Natural killer cell (primary cell): Measurements from ENCODE around the gene CLEC4F. TPM values are rescaled to one million over a fixed set of nuclear protein-coding genes. Genes with fewer than 3 reads are reported as not detected.

Source experiments
- ATAC-seq, 3 donors: fragments of 150-1000 bp in 2 of 3; fragments of 200-7000 bp in 1 of 3; cut with Tn5 transposase; 1 replicate in 1 of 3; 2 replicates in 2 of 3; pipeline ENCODE4 v1.10.0; 2021; ENCODE audit warnings: mild to moderate bottlenecking in 2 of 3, moderate library complexity in 2 of 3
- DNase-seq, 2 donors: peaks; one replicate each; pipeline versions ENCODE4 v3.0.0 to v3.0.0-alpha.2; 2013 to 2021; ENCODE audit warnings: mixed read lengths in 1 of 2
- H3K27ac ChIP-seq: one replicate; pipeline ENCODE4 v1.5.1; 2013; ENCODE audit warnings: mild to moderate bottlenecking, low read length
- H3K27me3 ChIP-seq: one replicate; pipeline ENCODE4 v1.6.1; 2013; ENCODE audit warnings: low read length; ENCODE audit not compliant: control insufficient read depth, insufficient read depth
- H3K36me3 ChIP-seq: one replicate; pipeline ENCODE4 v1.6.1; 2013; ENCODE audit warnings: low read length; ENCODE audit not compliant: control insufficient read depth, insufficient read depth
- H3K4me1 ChIP-seq: one replicate; pipeline ENCODE4 v1.6.1; 2013; ENCODE audit warnings: low read length; ENCODE audit not compliant: control insufficient read depth, insufficient read depth
- H3K4me3 ChIP-seq: one replicate; pipeline ENCODE4 v1.5.1; 2013; ENCODE audit warnings: low read length
- H3K9me3 ChIP-seq: one replicate; pipeline ENCODE4 v1.6.1; 2013; ENCODE audit warnings: low read length; ENCODE audit not compliant: control insufficient read depth, insufficient read depth
- H3K27ac Mint-ChIP-seq, 2 donors: one replicate each; pipeline ENCODE4 v1.8.0; 2022; ENCODE audit warnings: mild to moderate bottlenecking in 2 of 2, mixed read lengths in 2 of 2, moderate library complexity in 1 of 2
- H3K27me3 Mint-ChIP-seq, 2 donors: one replicate each; pipeline ENCODE4 v1.8.0; 2022; ENCODE audit warnings: low read depth in 2 of 2, mixed read lengths in 2 of 2
- H3K36me3 Mint-ChIP-seq: one replicate; pipeline ENCODE4 v1.8.0; 2022; ENCODE audit warnings: mixed read lengths
- H3K4me1 Mint-ChIP-seq, 2 donors: one replicate each; pipeline ENCODE4 v1.8.0; 2022; ENCODE audit warnings: mixed read lengths in 2 of 2
- H3K4me3 Mint-ChIP-seq: one replicate; pipeline ENCODE4 v1.8.0; 2022; ENCODE audit warnings: mild to moderate bottlenecking, moderate library complexity, mixed read lengths
- H3K9me3 Mint-ChIP-seq, 2 donors: one replicate each; pipeline ENCODE4 v1.8.0; 2022; ENCODE audit warnings: mixed read lengths in 2 of 2
- CTCF ChIP-seq: fragments of 200-600 bp; IDR thresholded peaks from one replicate; pipeline ENCODE4 v1.8.0; 2022; ENCODE audit warnings: antibody characterized with exemption
- WGBS: methylation state at CpG from one replicate; pipeline ENCODE4 v1.1.7; 2013; ENCODE audit warnings: missing lambda C conversion rate; ENCODE audit not compliant: insufficient coverage; 5-methylcytosine and 5-hydroxymethylcytosine counted together
- intact Hi-C: fragments of 100-400 bp; cut with micrococcal nuclease; formaldehyde crosslinking; loops from one replicate; pipeline ENCODE4 v1.14.2; 2022
- total RNA-seq, 4 donors: library from RNA; stranded (reverse); fragments of 120-200 nt in 1 of 4; gene quantifications; one replicate each; pipeline versions ENCODE4 v1.2.3 to v1.2.4, GENCODE V29; 2013 to 2022

Gene CLEC4F
- total RNA-seq, 3 donors from 2014 or later (not counting 1 experiment from before 2014, with no cell fraction given): 0.33 to 1.4 (median 0.39) TPM

DNA sequence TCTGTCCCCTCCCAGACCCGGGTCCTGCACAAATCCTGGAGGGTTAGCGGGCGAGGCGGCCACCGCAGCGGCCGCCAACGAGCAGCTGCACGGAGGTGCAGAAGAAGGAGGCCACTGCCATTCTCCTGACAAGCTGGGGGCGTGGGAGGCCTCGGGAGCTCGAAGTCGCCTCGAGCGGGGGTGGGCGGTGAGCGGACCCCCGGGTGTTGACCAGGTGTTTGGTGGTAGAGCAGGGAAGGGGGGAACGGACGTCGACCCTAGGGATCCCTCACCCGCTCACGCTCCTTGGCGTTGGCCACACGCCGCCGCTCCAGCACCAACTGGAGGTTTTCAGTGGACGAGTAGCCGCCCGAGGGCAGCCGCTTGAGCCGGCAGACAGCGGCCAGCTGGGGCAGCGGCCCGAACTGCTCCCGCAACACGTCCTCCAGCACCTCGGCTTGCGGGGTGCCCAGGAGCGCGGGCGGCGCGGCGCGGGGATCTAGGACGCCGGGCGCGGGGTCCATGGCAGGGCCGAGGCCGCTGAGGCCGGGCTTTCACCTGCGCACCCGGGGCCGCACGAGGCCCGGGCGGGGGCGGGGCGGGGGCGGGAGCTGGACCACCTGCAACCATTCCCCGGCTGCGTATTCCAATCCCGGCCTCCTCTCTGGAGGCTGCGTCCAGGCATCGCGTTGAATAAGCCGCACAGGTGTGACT is 30.1 kb downstream of the CLEC4F start, which contains the start of gene FIGLA:
Gene FIGLA (minus strand): TSS at position 508 of the 693 bp plus-strand sequence. CDS start 5 bp downstream, at position 503.
- Histone ChIP-seq H3K27me3 (peaks cover 24% of the 10 kb centered on the region), H3K4me3 (peak within 1 kb of the TSS; percentile 18), H3K4me1 (peaks cover 14% of the 10 kb centered on the region), H3K9me3 (no peaks in the 10 kb centered on the region), H3K27ac (no peak within 1 kb of the TSS), H3K36me3 (no peaks in the 10 kb centered on the region)
- DNase-seq (no peak), ATAC-seq (peak; percentile 9 to 53 (median 35))
- peaks cover 8 to 15% of the 10 kb centered on the region in 2 donors for H3K4me1 Mint-ChIP-seq
- peaks cover 45 to 68% of the 10 kb centered on the region in 2 donors for H3K27me3 Mint-ChIP-seq
- no peak for TF ChIP-seq CTCF
- H3K9me3 Mint-ChIP-seq: no peaks in the 10 kb centered on the region
- WGBS: 10% methylated on average over 69 of the region's 69 CpGs
- H3K36me3 Mint-ChIP-seq: no peaks in the 10 kb centered on the region
- intact Hi-C loops: no loop called here
- H3K27ac Mint-ChIP-seq: peak within 1 kb of the TSS in 1 of 2 donors; percentile 34
- H3K4me3 Mint-ChIP-seq: peak within 1 kb of the TSS; percentile 93

DNA sequence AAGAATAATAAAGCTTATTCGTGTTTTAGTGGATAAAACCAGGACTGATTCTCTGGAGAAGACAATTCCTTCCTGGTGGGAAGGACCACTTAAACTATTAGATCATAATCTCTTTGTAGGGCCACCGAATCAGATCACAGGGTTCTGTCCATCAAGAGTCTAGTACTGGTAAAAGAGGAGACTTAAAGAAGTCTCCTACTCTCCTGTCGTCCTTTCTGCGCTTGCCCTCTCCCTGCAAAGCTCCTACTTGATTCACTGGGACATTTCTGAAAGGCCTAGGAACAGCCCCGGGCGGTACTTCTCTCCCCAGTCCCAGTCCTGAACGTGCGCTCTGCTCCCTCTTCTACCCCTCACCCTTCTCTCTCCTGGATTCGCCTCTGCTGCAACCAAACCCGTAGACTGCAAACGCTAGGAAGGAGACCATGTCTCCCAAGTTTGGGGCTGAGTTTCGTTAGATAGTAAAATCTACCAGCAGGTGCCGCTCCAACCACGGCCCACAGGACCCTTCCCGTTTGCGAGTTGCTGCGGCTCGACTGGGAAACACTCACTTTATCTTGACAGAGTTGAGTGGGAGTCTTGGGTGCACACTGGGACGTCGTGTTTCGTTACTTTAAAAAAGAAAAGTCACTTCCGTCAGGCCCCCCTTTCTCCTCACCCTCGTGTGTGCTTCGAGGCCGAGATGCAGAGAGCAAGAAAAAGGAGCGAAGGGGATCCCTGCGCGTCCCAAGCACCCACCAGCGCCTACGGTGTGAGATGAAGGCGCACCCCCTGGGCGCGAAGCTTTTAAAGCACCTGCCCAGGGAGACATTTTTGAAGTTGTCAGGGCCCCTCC is 30.9 kb downstream of the CLEC4F start:
- Histone ChIP-seq H3K27me3 (peaks cover 24% of the 10 kb centered on the region), H3K36me3 (no peaks in the 10 kb centered on the region)
- intact Hi-C loops: loop anchor here (1.0 to 2.0 kb wide), 4 partner anchors 73 to 158 kb away; no protein-coding TSS in a partner anchor

GRCh38 chr2:70785137-70785911 is 35.1 kb downstream of the CLEC4F start:
- H3K4me3 Mint-ChIP-seq: no peak overlapping the region
- H3K9me3 ChIP-seq: no peaks in the 10 kb centered on the region
- intact Hi-C loops: no loop called here
- H3K9me3 Mint-ChIP-seq: no peaks in the 10 kb centered on the region
- DNase-seq (peak; percentile 23 to 71), ATAC-seq (peak; percentile 58 to 62 (median 58))
- 15% methylated on average over 5 of the region's 7 CpGs for WGBS
- no peaks in the 10 kb centered on the region for H3K36me3 Mint-ChIP-seq
- H3K27ac ChIP-seq: no peak overlapping the region
- H3K4me1 ChIP-seq: peaks cover 10% of the 10 kb centered on the region
- TF ChIP-seq CTCF: peak; percentile 19
- H3K4me1 Mint-ChIP-seq: peaks cover 14 to 16% of the 10 kb centered on the region in 2 donors
- H3K27me3 ChIP-seq: peaks cover 8% of the 10 kb centered on the region
- no peaks in the 10 kb centered on the region for H3K36me3 ChIP-seq
- no peak overlapping the region for H3K27ac Mint-ChIP-seq
- peaks cover 31 to 40% of the 10 kb centered on the region in 2 donors for H3K27me3 Mint-ChIP-seq
- no peak overlapping the region for H3K4me3 ChIP-seq

More for the DNA sequence above, 30.9 kb downstream of the CLEC4F start:
- Histone ChIP-seq H3K27ac (no peak overlapping the region), H3K4me3 (peak overlapping the region; percentile 18), H3K4me1 (peaks cover 14% of the 10 kb centered on the region), H3K9me3 (no peaks in the 10 kb centered on the region)
- DNase-seq: peak; percentile 58 to 80
- peak; percentile 58 to 86 (median 76) for ATAC-seq
- Mint-ChIP-seq H3K4me1 (peaks cover 8 to 18% of the 10 kb centered on the region in 2 donors), H3K9me3 (no peaks in the 10 kb centered on the region), H3K36me3 (no peaks in the 10 kb centered on the region), H3K4me3 (peak overlapping the region; percentile 93), H3K27ac (peak overlapping the region in 1 of 2 donors; percentile 34), H3K27me3 (peaks cover 45 to 65% of the 10 kb centered on the region in 2 donors)
- WGBS: 4% methylated on average over 32 of the region's 33 CpGs
- TF ChIP-seq CTCF: peak; percentile 71
